GM13977 (cell line): ENCODE data around the gene NDC1.
A peak's percentile ranks its signal among the peaks of the same experiment; 100 is the strongest.

Experiments used
- DNase-seq: peaks from one replicate; pipeline ENCODE4 v3.0.0; 2012; ENCODE audit warnings: low spot score
- CTCF ChIP-seq: IDR thresholded peaks from 2 replicates; pipeline ENCODE4 v1.5.1; 2012; ENCODE audit warnings: mild to moderate bottlenecking, control low read depth; ENCODE audit not compliant: insufficient read depth; ENCODE audit errors: extremely low read depth, missing control alignments
- in situ Hi-C: fragments of 300-500 bp; cut with MboI; formaldehyde crosslinking; loops from one replicate; pipeline ENCODE4 v1.12.0; 2022; ENCODE audit warnings: low sequenced_read_pairs, low pct_unique_long_range_greater_than_20kb, mixed read lengths, inconsistent platforms; ENCODE audit not compliant: unreplicated experiment

The NDC1 gene

GRCh38 chr1:53847980-53848379, 9.9 kb upstream of the NDC1 start:
- no peak for DNase-seq
- TF ChIP-seq CTCF: no peak

GRCh38 chr1:53842347-53842746, 4.3 kb upstream of the NDC1 start:
- in situ Hi-C loops: no loop called here
- no peak for DNase-seq
- no peak for TF ChIP-seq CTCF

More at GRCh38 chr1:53847980-53848379, 9.9 kb upstream of the NDC1 start:
- in situ Hi-C loops: no loop called here

GRCh38 chr1:53838654-53838974, 518 bp upstream of the NDC1 start:
- TF ChIP-seq CTCF: no peak
- in situ Hi-C loops: no loop called here
- DNase-seq: no peak

- in situ Hi-C loops: no loop called here
- peak; percentile 41 for DNase-seq
- TF ChIP-seq CTCF: no peak
These were observed 511 bp downstream of the NDC1 start for GRCh38 chr1:53837646-53837923.

GRCh38 chr1:53835491-53835890, 2.6 kb downstream of the NDC1 start:
- DNase-seq: peak; percentile 44
- no peak for TF ChIP-seq CTCF
- in situ Hi-C loops: no loop called here

- no peak for DNase-seq
- no peak for TF ChIP-seq CTCF
- in situ Hi-C loops: no loop called here
These were observed 3.3 kb downstream of the NDC1 start for GRCh38 chr1:53834776-53835175.

GRCh38 chr1:53833393-53833792, 4.7 kb downstream of the NDC1 start:
- in situ Hi-C loops: no loop called here
- no peak for TF ChIP-seq CTCF
- no peak for DNase-seq
